DMS153 (cell line): ENCODE data around the gene RPP25L.
"Not testable (repeated sequence)": the region's sequence is repeated elsewhere in the genome, so short reads cannot be mapped to it uniquely, and the experiment has no call there.

Experiments
- DNase-seq: peaks from one replicate; lab custom pipeline; 2025; lab: John Stamatoyannopoulos, UW

RPP25L gene, protein sequence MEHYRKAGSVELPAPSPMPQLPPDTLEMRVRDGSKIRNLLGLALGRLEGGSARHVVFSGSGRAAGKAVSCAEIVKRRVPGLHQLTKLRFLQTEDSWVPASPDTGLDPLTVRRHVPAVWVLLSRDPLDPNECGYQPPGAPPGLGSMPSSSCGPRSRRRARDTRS

DNA sequence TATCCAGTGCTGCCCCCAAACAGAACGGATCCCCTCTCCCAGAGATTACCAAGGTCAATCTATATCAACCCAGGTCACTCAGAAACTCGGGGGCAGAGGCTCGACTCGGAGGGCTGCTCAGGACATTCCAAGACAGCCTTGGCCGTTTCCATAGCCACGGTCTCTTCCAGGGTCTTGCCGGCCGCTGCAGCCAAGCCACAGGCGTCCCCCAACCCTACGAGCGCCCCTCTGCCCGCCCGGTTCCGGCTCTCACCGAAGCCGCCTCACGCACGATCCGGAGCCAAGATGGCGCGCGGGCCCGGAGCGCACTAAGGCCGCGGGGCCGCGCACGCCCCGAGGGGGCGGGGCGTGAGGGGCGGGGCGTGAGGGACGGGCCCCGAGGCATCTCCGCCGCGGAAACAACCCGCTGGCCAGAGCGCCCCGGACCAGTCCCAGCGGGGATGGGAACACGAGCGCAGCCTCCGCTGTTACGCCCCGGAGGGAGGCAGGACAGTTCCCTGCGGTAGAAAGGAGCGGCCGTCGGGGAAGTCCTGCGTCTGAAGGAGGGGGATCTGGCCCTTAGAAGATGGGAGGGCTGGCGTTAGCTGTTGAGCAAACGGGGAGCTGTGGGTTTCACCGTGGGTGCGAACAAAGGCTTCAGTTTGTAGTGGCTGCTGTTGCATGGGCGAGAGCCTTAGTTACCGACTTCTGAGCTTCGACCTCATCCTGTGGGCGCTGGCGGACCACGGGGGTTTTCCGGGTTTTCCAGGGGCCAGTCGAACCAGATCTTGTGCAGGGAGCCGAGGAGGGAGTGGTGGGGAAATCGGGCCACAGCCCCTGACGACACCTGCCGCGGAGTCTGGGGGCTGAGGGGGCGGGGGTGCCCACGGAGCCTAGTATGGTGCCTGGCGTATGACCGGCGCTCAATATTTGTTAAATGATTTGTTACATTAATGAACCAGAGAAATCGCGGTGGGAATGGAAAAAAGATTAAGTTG is at the start of gene RPP25L:
Gene RPP25L, minus strand, starts transcription at position 287 of the 977 bp plus-strand sequence. CDS start 801 bp downstream, outside the sequence.
- peak; percentile 65 for DNase-seq

DNA sequence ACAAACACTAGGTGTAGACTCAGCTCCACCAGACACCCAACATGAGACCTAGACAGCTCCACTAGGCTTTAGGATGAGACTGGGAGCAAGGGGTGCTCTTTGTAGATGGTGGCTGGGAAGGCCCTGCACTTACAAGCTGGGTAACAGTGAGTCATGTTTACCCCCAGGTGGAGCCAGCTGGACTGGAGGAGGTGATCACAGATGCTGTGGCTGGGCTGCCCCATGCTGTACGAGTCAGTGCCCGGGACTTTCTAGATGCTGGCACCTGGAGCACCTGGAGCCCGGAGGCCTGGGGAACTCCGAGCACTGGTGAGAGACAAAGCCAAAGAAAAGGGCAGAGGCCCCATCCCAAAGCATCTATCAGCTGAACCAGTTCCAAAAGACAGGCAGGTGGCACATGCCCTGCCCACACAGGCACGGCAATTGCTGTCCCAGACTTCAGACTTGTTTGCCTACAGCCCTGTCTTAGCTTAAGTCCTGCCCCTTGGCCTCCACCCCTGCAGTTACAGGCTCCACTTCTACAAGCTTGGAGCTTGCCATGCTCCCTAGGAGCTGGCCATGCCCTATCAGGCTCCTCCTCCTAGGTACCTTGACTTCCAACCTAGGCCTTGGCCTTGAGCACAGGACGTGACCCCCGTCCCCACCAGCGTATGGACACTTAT is 47.8 kb upstream of the RPP25L start:
- peak; percentile 5 for DNase-seq

DNA sequence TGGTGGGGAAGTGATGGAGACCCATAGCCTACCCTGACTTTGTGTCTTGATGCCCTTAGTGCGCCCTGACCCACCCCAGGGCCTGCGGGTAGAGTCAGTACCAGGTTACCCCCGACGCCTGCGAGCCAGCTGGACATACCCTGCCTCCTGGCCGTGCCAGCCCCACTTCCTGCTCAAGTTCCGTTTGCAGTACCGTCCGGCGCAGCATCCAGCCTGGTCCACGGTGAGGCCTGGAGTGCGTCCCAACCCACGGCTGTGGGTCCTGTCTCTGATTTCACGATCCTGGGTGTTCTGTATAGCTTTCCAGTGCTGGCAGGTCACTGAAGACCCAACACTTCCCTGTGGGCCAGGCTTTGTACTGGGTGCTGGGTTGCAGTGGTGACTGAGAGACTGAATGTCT is 46.6 kb upstream of the RPP25L start:
- no peak for DNase-seq

DNA sequence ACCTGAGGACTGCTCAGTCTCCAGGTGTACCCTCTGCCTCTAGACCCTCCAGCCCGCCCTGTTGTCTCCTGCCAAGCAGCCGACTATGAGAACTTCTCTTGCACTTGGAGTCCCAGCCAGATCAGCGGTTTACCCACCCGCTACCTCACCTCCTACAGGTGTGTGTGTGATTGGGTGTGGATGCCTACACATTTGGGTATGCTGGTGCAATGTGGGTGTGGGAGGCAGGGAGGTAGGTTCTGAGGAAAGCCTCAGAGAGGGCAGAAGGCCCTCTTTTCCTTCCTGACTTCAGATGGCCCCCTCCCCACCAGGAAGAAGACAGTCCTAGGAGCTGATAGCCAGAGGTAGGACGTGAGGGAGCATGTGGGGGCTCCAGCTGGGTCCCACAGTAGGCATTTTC is 45.1 kb upstream of the RPP25L start:
- no peak for DNase-seq

DNA sequence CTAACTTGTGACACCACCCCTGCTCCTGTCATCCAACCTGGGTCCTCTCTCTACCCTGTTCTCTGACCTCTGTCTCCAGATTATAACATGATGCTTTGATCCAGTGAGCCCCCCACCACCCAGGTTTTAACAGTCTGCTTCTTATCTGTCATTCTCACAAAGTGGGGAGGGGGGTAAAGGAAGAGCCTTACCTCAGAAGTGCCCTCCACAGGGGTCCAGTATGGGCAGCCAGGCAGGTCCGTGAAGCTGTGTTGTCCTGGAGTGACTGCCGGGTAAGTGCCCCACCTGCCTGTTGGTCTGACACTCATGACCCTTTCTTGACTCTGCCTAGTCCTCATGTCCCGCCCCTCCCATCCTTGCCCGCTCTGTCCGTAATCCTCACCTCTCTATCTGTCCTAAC is 43.5 kb upstream of the RPP25L start:
- no peak for DNase-seq

DNA sequence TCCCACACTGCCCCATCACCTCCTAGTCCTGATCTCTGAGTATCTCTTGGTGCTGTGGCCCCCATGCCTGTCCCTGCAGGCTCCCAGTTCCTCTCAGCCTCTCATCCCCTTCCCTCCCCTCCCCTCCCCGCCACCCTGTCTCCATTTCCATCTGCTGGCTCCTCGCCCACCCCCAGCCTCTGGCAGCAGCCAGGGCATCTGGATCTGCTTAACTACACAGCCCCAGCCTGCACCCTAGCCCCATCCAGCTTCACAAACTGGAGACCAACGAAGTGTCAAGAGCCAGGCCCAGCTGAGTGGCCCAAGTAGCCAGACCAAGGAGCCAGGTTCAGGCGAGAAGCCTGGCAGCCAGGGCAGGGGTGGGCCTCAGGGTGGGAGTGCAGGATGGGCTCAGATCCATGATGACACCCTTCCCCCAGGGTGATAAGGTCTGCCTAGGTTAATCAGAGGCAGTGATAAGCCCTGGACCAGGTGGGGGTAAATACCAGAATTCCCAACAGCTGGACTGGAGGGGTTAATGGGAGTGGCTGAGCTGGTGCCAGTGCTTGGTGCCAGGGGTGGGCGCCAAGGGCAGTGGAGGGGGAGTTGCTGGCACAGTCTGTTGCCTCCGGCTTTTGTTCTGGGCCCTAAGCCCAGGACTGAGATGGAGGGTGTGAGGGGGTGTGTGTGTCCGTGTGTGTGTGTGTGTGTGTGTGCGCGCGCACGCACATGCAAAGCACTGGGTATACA is 42.6 kb upstream of the RPP25L start:
- DNase-seq, result no peak

DNA sequence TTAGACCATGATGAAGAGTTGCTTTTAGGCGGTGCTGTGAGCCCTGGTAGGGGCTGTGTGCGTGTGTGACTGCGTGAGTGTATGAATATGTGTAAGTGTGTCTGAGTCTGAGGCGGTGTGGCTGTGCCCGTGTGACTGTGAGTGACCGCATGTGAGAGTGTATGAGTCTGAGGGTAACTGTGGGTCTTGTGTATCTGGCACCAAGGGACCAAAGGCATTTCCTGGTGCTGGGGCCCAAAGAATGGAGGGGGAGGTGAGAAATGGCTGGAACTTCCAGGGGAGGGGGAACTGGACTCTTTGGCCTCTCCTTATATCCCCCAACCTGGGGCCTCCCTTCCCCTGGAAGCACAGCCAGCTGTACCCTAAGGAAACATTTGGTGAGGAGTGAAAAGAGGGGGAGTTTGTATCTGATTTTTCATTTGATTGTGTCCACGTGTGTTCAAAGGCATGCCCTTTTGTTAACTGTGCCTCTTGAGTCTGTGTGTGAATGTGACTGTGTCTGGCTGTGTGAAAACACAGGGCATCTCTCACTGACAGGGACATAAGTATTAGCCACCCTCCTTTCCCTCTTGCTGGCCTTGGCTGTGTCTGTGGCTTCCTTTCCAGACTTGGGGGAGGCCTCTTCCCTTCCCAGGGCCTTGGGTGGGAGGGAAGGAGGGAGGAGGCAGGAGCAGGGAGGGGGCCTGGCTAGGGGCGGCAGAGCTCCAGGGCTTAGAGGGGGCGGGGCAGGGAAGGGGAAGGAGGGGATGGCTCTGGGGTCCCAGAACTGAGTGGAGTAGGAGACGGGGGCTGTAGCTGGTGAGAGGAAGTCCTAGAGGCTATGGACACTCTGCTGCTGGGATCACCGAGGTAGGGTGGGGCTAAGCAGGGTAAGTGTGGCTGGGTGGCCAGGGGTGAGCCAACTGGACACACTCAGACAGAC is 41.5 kb upstream of the RPP25L start:
- no peak for DNase-seq

DNA sequence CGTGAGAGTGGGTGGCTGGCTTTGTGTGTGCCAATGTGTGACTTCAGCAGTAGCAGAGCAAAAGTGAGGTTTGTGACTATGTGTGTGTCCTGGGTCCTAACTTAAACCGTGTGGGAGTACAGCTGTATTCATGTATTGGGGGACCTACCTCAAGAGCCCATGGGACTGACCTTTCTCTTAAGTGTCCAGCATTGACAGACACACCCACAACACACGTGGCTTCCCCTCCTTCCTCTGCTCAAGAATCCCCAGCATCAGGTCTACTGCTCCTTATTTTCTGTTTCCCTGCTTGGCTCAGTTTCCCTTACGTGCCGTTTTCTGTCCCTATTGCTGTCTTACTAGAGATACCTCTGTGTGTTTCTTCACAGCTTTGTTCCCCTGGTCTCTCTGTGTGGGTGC is 40.7 kb upstream of the RPP25L start:
- DNase-seq, result no peak

DNA sequence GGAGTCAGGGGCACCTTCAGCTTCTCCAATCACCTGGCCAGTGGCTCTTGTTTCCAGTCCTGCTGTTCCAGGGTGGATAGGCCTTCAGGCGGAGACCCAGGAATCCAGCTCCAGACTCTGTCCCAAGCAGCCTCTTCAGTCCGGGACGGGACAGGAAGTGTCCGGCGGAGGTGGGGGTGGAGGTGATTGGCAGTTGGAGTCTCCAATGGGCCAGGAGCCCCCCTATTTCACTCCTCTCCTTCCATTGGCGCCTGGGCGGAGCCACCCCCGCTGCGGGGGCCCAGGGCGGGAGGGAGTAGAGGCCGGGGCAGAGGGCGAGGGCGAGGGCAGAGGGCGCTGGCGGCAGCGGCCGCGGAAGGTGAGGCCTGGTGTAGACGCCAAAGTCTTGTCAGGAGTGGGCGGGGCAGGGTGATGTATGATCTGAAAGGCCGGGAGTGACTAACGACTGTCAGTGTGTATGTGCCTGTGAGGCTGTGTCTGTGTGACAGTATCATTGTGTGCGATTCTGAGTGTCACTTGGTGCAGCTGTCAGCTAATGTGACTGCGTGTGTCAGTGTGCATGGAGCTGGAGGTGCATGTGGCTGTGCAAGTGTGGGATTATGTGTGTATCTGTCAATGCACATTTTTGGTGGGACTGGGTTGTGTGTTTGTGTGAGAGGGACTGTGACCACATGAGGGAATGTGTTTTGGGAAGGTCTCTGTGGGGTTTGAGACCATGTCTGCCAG is 40.1 kb upstream of the RPP25L start, which contains the start of gene IL11RA:
Gene IL11RA, plus strand, starts transcription at position 310 of the 726 bp plus-strand sequence. CDS start 3,033 bp downstream, outside the sequence.
- peak; percentile 45 for DNase-seq

DNA sequence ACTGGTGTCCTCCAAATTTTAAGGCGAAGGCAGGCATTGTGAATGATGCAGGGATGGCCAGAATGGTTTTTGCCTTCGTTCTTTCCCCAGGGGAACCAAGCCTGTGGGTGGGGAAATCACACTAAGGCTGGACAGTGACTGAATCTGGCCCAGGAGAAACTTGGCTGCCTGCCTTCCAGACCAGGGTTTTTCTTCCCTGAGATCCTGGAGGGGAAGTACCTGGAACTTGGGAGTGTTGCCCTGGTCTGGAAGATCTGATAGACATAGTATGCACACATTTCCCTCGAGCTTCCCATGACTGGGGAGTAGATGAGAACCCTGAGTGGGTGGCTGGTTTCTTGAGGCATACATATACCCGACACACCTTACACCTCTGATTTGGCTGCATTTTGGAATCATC is 39.4 kb upstream of the RPP25L start:
- no peak for DNase-seq

DNA sequence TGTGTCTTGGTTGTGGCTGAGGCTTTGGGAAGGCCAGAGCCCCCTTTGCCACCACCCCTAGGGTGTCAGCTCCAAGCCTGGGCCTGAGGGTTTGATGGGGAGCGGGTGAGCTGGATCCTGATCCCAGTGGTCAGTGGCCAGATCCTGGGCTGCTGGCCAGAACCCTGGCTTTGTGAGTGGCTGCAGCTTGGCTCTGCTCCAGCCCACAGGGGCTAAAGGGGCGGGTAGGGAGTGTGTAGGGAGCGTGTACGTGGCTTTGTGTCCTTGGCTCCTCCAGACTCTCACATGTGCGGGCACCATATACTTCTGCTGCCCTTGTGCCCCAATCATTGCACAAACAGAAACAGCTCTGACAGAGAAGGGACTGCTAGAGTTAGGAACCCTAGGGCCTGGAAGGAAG is 38.9 kb upstream of the RPP25L start:
- DNase-seq, result no peak

DNA sequence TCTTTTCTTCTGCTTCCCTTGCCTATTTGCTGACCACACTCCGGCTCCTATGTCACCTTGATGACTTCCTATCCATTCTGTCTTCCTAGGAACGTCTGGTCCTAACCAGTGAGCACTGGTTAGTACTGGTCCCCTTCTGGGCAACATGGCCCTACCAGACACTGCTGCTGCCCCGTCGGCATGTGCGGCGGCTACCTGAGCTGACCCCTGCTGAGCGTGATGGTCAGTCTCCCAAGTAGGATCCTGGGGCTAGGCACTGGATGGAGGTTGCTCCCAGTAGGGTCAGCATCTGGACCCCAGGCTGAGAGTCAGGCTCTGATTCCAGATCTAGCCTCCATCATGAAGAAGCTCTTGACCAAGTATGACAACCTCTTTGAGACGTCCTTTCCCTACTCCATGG is 36.8 kb upstream of the RPP25L start:
- no peak for DNase-seq

DNA sequence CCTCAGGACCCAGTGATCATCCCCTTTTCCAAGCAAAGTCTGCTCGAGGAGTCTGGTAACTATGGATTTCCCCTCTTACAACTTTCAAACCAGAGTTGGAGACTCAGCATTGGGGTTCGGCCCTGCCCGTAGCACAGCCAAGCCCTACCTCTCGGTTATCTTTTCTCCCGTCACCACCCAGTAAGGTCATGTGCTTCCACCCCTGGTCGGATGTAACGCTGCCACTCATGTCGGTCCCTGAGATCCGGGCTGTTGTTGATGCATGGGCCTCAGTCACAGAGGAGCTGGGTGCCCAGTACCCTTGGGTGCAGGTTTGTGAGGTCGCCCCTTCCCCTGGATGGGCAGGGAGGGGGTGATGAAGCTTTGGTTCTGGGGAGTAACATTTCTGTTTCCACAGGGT is 35.8 kb upstream of the RPP25L start:
- no peak for DNase-seq

DNA sequence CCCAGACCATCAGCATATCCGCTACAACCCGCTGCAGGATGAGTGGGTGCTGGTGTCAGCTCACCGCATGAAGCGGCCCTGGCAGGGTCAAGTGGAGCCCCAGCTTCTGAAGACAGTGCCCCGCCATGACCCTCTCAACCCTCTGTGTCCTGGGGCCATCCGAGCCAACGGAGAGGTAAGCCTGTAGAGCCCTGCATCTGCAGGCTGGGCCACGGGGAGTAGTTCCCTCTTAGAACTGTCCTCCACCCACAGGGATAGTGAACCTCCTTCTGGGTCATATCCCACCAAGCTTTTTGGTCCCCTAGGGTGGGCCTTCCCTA is 35.1 kb upstream of the RPP25L start:
- DNase-seq, result no peak

DNA sequence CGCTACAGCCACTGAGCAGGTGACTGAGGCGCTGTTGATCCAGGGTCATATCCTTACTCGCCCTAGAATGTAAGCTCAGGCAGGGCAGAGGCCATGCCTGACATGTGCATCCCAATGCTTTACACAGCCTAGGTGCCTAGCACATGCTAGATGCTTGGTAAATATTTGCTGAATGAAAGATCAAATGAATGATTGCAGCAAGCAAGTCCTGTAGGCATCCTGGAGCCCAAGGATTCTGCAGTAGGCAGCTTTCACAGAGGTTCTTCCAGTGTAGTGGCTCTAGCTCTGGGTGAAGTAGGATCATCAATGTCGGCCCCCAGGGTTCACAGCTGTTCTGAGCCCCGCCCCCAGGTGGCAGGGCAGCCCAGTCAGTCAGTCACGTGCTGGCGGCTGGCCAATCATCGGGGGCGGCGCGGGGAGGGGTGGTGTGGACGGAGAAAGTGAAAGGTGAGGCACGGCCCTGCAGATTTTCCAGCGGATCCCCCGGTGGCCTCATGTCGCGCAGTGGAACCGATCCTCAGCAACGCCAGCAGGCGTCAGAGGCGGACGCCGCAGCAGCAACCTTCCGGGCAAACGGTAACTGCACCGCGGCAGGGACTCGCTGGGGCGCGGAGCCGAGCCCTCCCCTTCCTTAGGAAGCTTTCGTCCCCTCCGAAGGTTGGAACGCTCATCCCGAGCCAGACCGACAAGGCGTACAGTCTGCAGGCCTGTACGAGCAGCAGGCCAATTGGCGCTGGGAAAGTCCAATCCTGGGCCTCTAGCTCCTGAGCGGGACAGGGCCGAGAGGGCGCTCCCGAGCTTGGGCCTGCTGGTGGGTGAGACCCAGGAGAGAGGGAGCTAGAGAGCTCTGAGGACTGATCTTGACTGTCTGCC is 34.5 kb upstream of the RPP25L start, which contains the start of gene GALT:
Gene GALT, plus strand, starts transcription at position 465 of the 873 bp plus-strand sequence. Its CDS starts 30 bp downstream, at position 495.
- DNase-seq, result peak; percentile 80

DNA sequence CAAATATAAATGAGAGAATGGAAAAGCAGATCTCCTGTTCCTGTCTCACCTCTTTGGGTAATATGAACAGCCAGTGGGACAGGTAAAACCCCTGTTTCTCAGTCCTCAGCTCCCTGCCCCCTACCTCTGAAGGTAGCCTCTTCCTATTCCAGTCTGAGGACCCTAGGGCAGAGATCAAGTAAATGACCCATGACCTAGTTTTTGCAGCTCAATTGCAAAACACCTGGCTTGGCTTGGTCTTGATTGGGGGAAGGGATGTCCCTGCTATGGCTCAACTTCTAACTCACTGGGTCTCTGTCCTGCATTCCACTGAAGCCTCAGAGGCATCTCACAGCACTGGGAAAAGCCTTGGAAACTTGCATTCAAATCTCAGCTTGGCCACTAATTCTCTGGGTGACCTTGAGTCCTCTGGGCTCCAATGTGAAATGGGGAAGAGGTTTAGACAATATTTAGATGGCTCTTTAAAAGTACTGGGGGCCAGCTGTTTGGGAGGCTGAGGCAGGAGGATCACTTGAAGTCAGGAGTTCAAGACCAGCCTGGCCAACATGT is 32.9 kb upstream of the RPP25L start:
- no peak for DNase-seq

DNA sequence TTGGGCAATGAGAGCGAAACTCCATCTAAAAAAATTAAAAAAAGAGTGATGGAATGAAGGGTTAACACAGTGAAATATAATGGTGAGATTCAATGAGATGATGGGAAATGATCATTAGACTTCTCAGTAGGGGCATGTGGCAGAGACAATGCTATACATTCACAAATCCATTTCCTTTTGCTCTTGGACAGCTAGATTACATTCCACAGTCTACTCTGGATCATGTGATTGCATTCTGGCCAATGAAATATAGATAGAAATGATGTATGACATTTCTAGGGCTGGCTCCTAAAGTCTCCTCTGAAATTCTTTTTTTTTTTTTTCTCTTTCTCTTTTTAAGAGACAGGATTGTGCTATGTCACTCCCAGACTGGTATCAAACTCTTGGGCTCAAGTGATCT is 30.8 kb upstream of the RPP25L start:
- DNase-seq, result no peak

DNA sequence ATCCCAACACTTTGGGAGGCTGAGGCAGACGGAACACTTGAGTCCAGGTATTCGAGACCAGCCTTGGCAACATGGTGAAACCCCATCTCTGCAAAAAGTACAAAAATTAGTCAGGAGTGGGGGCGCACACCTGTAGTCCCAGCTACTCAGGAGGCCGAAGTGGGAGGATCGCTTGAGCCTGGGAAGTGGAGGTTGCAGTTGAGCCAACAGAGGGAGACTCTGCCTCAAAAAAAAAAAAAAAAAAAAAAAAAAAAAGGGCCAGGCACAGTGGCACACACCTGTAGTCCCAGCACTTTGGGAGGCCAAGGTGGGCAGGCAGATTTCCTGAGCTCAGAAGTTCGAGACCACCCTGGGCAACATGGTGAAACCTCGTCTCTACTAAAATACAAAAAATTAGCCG is 27.4 kb upstream of the RPP25L start:
- DNase-seq, result not testable (repeated sequence)

DNA sequence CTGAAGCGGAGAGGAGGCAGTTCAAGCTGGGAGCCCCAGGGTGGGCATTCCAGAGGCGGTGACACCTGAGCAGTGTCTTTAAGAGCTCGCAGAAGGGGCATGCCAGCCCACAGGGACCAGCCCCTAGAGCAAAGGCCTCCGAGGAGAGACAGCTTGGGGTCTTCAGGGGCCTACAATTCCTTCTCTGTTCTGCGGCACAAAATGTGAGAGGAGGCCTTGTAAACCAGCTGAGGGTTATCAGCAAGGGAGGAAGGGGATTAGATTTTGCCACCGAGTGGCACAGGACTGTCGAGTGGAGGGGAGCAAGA is 26.2 kb upstream of the RPP25L start:
- DNase-seq, result no peak
